ENCODE data around the gene CPSF3.

CPSF3 gene

DNA sequence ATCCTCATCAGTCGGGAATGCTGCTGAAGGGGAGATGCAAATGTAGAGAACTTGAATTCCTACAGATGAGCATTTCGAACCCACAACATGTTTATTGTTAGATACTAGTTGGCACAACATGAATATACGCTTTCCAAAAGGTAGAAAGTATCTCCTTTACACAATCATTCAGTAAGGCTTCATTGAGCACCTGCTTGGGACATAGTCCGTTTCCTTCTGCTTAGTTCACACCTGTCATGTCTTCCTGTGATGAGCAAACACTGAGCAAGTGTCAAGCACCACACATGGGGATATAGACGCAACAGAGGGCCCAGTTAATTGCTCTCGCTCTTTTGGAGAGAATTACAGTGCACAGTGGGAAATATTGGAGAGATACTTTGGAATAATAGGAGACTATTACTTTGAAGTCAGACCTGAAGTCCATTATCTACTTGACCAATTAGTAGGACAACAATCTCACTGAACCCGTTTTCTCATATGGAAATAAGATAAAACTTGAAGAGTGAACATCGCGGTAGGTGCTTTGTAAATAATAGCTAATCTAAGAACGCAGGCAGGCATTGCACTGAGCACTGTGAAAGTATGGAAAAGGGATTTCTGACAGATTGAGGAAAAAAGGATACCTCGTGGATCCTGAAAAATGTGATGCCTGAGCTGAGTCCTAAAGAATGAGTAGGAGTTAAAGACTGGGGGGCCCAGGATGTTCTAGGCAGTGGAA is 1.2 kb downstream of the CPSF3 start:
- no peak for DNase-seq (ENCODE audit: low spot score)

DNA sequence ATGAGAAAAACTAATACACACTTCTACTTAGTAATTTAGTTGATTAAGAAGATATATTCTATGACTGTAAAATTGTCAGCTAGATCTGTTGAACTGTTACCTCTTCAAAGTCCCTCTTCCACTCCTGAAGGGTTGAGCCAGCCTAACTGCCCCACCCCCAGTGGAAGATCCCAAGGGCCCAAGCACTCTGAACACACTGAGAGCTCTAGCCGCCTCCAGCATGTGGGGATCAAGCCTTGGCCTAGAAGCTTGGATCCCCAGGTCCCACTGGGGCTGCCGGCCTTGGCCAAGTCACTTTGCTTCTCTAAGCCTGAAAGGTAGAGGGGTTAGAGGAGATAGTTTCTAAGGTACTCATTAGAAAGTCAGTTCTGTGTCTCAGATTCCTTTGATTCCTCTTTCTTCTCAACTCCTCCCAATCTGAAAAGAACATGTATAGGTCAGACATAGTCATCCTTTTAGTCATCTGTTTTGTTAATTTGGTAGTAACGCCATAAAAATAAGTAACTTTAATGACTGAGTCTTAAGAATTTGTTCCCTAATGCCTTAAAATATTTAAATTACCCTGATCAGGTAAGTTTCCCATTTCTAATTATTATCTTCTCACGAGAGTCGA is 5.6 kb downstream of the CPSF3 start:
- in situ Hi-C loops (cut with MboI; ENCODE audit: low pct_unique_long_range_greater_than_20kb, low sequenced_read_pairs, unreplicated experiment): no loop called here
- TF ChIP-seq, protein P1, sequence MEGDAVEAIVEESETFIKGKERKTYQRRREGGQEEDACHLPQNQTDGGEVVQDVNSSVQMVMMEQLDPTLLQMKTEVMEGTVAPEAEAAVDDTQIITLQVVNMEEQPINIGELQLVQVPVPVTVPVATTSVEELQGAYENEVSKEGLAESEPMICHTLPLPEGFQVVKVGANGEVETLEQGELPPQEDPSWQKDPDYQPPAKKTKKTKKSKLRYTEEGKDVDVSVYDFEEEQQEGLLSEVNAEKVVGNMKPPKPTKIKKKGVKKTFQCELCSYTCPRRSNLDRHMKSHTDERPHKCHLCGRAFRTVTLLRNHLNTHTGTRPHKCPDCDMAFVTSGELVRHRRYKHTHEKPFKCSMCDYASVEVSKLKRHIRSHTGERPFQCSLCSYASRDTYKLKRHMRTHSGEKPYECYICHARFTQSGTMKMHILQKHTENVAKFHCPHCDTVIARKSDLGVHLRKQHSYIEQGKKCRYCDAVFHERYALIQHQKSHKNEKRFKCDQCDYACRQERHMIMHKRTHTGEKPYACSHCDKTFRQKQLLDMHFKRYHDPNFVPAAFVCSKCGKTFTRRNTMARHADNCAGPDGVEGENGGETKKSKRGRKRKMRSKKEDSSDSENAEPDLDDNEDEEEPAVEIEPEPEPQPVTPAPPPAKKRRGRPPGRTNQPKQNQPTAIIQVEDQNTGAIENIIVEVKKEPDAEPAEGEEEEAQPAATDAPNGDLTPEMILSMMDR (IDR thresholded peaks at IDR 0.05; ENCODE audit: extremely low read depth, insufficient read depth, missing control alignments): no peak

More for the DNA sequence above, 1.2 kb downstream of the CPSF3 start:
- TF ChIP-seq, protein P1 (IDR thresholded peaks at IDR 0.05; ENCODE audit: extremely low read depth, insufficient read depth, missing control alignments): no peak
- in situ Hi-C loops (cut with MboI; ENCODE audit: low pct_unique_long_range_greater_than_20kb, low sequenced_read_pairs, unreplicated experiment): no loop called here

DNA sequence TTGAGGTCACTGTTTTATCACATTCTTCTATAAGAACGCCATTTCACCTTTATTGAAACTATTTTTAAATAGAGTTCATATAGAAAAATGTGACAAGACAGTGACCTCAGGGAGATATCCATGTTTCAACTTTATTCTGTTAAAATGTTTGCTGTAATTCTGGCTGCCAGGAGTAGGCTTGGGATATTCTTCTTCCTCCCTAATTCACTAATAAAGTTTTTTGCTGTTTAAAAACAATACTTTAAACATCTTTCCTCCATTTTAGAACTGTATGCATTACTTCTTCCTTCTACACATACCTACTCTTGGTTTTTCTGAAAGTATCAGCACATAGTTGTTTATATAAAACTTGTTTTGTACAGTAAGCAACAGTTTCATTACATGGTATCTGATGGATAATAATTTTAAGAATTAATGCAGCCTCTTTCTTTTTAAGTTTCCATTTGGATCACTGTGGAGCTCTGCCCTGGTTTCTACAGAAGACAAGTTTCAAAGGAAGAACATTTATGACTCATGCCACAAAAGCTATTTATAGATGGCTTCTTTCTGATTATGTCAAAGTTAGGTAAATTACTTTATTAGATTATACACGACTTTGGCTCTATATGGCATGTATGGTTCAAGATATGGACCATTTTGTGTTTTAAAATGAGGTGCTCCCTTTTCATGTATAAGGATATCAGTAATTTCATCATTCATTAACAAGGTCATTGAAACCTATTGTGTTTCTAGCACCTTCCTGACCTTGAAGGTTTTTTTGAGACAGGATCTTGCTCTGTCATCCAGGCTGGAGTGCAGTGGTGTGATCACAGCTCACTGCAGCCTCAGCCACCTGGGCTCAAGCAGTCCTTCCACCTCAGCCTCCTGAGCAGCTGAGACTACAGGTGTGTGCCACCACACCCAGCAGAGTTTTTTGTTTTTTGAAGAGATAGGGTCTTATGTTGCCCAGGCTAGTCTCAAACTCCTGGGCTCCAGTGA is 7.2 kb downstream of the CPSF3 start:
- no peak for DNase-seq (ENCODE audit: low spot score)
- TF ChIP-seq, protein P1 (IDR thresholded peaks at IDR 0.05; ENCODE audit: extremely low read depth, insufficient read depth, missing control alignments): no peak
- in situ Hi-C loops (cut with MboI; ENCODE audit: low pct_unique_long_range_greater_than_20kb, low sequenced_read_pairs, unreplicated experiment): no loop called here

More for the DNA sequence above, 5.6 kb downstream of the CPSF3 start:
- no peak for DNase-seq (ENCODE audit: low spot score)

DNA sequence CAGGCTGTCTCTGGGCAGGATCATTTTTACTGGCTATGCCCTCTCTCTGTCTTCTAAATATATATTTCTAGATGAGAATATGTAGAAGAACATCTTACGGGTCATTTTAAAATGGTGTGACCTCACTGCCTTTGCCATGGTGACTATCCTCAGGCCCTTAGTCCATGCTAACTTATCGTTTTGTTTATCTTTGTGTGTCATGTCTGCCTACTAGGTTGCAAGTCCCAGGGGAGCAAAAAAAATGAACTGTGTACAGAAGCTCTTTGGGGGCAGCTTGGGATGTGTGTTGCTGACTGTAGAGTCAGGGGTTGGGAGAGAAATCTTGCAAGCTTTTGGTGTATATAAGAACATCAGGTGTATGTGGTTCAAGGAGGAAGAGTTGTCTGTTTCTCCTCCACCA is 11.0 kb downstream of the CPSF3 start:
- no peak for DNase-seq (ENCODE audit: low spot score)
- TF ChIP-seq, protein P1 (IDR thresholded peaks at IDR 0.05; ENCODE audit: extremely low read depth, insufficient read depth, missing control alignments): no peak
- in situ Hi-C loops (cut with MboI; ENCODE audit: low pct_unique_long_range_greater_than_20kb, low sequenced_read_pairs, unreplicated experiment): no loop called here

GRCh38 chr2:9439536-9439935 is 16.1 kb downstream of the CPSF3 start:
- TF ChIP-seq, protein P1 (IDR thresholded peaks at IDR 0.05; ENCODE audit: extremely low read depth, insufficient read depth, missing control alignments): no peak
- no peak for DNase-seq (ENCODE audit: low spot score)
- in situ Hi-C loops (cut with MboI; ENCODE audit: low pct_unique_long_range_greater_than_20kb, low sequenced_read_pairs, unreplicated experiment): no loop called here

- TF ChIP-seq, protein P1 (IDR thresholded peaks at IDR 0.05; ENCODE audit: extremely low read depth, insufficient read depth, missing control alignments): no peak
- in situ Hi-C loops (cut with MboI; ENCODE audit: low pct_unique_long_range_greater_than_20kb, low sequenced_read_pairs, unreplicated experiment): no loop called here
- no peak for DNase-seq (ENCODE audit: low spot score)
Measured at GRCh38 chr2:9440058-9440727, 16.7 kb downstream of the CPSF3 start.

Measured in GM13977 (cell line).